NB4 (cell line): ENCODE data around the gene ARMC3.

Experiments used
- MYC ChIP-seq: IDR thresholded peaks from 2 replicates; pipeline ENCODE4 v1.6.1; 2011; ENCODE audit warnings: low read depth, low read length
- POLR2A ChIP-seq: IDR thresholded peaks from 2 replicates; pipeline ENCODE4 v1.6.1; 2011; ENCODE audit warnings: mild to moderate bottlenecking; ENCODE audit not compliant: insufficient read length; ENCODE audit errors: extremely low read depth
- TF ChIP-seq, protein P1 (sequence below): IDR thresholded peaks from one replicate; pipeline ENCODE4 v1.5.1; 2012; ENCODE audit warnings: low read depth, low read length

DNA sequence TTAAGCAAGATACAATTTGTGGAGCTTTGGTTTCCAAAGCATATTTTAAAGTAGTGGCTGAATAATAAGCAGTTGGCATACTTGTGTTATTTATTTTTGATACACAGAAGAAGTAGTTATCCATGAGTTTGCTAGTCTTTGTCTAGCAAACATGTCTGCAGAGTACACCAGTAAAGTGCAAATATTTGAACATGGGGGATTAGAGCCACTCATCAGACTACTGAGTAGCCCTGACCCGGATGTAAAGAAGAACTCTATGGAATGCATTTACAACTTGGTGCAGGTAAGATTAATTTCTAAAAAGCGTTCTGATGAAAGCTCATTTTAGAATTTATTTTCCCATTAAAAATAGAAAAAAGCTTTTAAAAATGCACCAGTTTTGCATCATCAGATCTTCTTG is 31.4 kb downstream of the ARMC3 start:
- TF ChIP-seq, protein P1, sequence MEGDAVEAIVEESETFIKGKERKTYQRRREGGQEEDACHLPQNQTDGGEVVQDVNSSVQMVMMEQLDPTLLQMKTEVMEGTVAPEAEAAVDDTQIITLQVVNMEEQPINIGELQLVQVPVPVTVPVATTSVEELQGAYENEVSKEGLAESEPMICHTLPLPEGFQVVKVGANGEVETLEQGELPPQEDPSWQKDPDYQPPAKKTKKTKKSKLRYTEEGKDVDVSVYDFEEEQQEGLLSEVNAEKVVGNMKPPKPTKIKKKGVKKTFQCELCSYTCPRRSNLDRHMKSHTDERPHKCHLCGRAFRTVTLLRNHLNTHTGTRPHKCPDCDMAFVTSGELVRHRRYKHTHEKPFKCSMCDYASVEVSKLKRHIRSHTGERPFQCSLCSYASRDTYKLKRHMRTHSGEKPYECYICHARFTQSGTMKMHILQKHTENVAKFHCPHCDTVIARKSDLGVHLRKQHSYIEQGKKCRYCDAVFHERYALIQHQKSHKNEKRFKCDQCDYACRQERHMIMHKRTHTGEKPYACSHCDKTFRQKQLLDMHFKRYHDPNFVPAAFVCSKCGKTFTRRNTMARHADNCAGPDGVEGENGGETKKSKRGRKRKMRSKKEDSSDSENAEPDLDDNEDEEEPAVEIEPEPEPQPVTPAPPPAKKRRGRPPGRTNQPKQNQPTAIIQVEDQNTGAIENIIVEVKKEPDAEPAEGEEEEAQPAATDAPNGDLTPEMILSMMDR = no peak
- no peak for TF ChIP-seq POLR2A
- no peak for TF ChIP-seq MYC
